Measurements from ENCODE around the gene ITPRID1.

- no peak for TF ChIP-seq CTCF (conservative IDR thresholded peaks at IDR 0.05)
- TF ChIP-seq EZH2 (IDR thresholded peaks at IDR 0.05; ENCODE audit: low read depth) = no peak
These were observed 179.0 kb downstream of the ITPRID1 start for GRCh38 chr7:31692871-31693270.
